NCI-H82 treated with DMSO at 0.1 percent for 48 hours (cell line): Measurements from ENCODE around the gene TMC6.
"Not testable (repeated sequence)": the region's sequence is repeated elsewhere in the genome, so short reads cannot be mapped to it uniquely, and the experiment has no call there.

Experiments
- DNase-seq: peaks from one replicate; lab custom pipeline; 2025; ENCODE audit not compliant: unreplicated experiment; lab: John Stamatoyannopoulos, UW

The TMC6 gene

DNA sequence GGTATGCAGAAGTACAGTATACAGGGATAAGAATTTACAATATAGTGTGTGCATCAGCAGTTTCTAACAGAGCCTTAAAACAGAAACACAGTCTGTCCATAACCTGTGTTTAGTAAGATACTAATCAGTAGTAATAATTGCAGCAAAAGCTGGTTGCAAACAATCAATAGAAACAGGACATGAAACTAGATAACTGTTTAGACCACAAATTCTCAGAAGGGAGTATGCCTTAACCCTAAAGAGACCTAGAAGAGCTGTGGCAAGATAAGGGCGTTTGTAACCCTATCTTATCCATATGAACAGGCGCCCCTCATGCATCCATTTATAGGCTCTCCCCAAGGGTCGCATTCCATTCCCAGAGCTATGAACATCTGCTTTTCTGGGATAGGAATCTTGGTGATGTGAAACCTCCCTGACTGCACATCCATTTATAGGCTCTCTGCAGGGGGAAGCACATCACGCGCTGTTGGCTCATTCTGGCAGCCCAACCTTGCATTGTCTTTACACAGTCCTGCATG lies 46.1 kb downstream of the TMC6 start:
- not testable (repeated sequence) for DNase-seq

DNA sequence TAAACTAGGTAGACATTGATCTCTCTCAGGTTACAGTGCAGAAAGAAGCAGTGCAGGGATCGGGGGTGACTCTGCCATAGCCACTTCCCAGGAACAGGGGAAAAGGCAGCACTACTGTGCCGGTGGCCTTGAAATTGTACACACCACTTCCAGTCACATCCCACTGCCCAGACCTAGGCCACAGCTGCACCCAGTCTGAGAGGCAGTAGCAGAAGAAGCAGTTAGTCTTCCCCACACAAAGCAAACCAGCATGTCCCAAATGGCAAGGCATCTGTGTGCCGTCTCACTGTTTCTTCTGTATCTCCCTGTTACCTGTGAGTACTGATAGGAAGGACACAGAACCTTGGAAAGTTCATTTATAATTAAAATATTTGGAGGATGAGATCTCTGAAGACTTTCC lies 47.0 kb downstream of the TMC6 start:
- no peak for DNase-seq

- DNase-seq, result no peak
Observed at GRCh38 chr17:78079253-78079652, 49.3 kb downstream of the TMC6 start.

GRCh38 chr17:78075545-78075944 lies 53.0 kb downstream of the TMC6 start:
- no peak for DNase-seq

DNA sequence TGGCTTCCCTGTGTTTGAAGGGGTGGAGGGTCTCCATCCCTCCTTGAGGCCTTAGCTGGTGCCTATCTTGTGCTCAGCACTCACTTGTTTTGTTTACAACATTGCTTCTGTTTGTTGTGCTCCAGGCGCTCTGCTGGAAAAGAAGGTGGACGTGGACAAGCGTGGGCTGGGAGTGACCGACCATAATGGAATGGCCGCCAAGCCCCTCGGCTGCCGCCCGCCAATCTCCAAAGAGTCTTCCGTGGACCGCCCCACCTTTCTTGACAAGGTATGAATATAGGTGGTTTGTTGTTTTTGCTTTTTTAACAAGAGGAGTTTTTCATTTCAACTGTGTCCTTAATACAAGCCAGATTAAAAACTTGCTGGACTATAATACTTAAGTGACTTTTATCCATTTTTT lies 53.5 kb downstream of the TMC6 start:
- DNase-seq, result no peak

DNA sequence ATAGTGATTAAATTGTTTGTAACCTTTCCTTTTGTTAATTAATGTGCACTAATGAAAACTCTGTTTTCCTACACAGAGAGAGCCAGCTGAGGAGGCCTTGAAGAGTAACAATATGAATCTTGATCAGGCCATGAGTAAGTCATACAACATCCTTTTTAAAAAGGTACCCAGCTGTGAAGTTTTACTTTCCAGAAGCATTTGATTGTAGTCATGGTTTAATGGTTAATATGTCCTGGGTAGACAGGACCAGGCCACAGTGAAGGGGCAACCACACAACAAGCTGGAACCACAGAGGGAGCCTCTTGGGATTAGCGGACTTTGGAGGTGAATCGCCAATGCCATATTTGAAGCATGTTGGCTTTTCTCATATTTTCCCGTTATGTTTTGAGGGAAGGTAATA lies 55.6 kb downstream of the TMC6 start:
- no peak for DNase-seq

GRCh38 chr17:78069695-78070094 lies 58.9 kb downstream of the TMC6 start:
- DNase-seq, result no peak

DNA sequence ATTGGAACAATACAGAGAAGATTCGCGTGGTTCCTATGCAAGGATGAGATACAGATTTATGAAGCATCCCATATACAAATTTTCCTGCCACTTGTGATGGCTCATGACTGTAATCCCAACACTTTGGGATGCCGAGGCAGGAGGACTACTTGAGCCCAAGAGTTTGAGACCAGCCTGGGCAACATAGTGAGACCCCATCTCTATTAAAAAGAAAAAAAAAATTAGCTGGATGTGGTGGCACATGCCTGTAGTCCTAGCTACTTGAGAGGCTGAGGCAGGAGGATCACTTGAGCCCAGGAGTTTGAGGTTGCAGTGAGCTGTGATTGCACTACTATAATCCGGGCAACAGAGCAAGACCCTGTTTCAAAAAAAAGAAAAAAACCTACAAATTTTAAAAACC lies 61.6 kb downstream of the TMC6 start:
- DNase-seq, result not testable (repeated sequence)

DNA sequence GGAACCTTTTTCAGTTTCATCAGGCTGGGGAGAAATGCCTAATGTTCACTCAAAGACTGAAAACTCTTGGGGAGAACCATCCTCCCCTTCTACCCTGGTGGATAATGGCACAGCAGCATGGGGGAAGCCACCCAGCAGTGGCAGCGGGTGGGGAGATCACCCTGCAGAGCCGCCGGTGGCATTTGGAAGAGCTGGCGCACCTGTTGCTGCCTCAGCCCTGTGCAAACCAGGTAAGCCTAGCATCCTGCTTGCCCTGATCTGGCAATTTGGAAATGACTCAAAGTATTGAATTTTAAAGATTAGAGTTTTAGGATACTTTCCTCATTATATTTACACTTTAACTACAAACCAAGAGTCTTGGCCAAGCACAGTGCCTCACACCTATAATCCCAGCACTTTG lies 63.8 kb downstream of the TMC6 start:
- no peak for DNase-seq

GRCh38 chr17:78063489-78063888 lies 65.1 kb downstream of the TMC6 start:
- DNase-seq, result no peak

DNA sequence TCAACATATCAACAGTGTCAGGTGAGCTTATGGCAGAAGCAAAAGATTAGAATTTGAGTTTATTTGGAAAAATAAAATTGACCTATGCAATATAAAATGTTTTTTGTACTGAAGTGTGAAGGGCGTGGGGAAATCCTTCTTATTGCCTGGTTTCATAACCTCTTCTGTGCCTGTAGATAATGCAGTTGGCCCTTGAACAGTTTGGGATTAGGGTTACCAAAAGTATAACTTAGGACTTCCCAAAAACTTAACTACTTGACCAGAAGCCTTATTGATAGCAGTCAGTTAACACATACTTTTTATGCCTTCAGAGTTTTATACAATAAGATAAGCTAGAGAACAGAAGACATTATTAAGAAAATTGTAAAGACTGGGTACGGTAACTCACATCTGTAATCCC lies 66.0 kb downstream of the TMC6 start:
- no peak for DNase-seq
